ENCODE data around the gene SYMPK. TPM values are rescaled to one million over a fixed set of nuclear protein-coding genes. Genes with fewer than 3 reads are reported as not detected.

The SYMPK gene
- total RNA-seq, 1 experiment from 2014 or later = 47.7 TPM

GRCh38 chr19:45773384-45773783 lies 89.6 kb downstream of the SYMPK start:
- H3K27me3 ChIP-seq (ENCODE audit: control insufficient read depth, insufficient read depth, low read length) = no peaks in the 10 kb centered on the region
- no peaks in the 10 kb centered on the region; the same call in 1 of the 2 replicates for H3K36me3 ChIP-seq (ENCODE audit: control insufficient read depth, insufficient read depth, low read length)
- H3K27ac ChIP-seq (ENCODE audit: low read length) = no peak overlapping the region
- intact Hi-C loops (cut with micrococcal nuclease; ENCODE audit: unreplicated experiment) (no loop called here), in situ Hi-C loops (cut with HindIII; ENCODE audit: low pct_unique_long_range_greater_than_20kb, low sequenced_read_pairs) (no loop called here)
- TSS peak; percentile 26 for BruUV-seq (replicated peaks)
- TF ChIP-seq SIN3A (IDR thresholded peaks at IDR 0.05; ENCODE audit: borderline replicate concordance, insufficient read depth, low read depth, low read length) = no peak
- TF ChIP-seq REST (IDR thresholded peaks at IDR 0.05; ENCODE audit: insufficient read depth in 1 of 2, low read depth in 2 of 2, low read length in 1 of 2) = no peak
- no peak for TF ChIP-seq TCF7L2 (IDR thresholded peaks at IDR 0.05; ENCODE audit: low read depth, low read length)
- TF ChIP-seq CTCF (IDR thresholded peaks at IDR 0.05) = no peak
- TF ChIP-seq POLR2AphosphoS5 (IDR thresholded peaks at IDR 0.05; ENCODE audit: low read depth, low read length) = no peak
- no peak overlapping the region for H3K4me3 ChIP-seq (ENCODE audit: low read depth in 2 of 2, low read length in 2 of 2)
- H3K9me3 ChIP-seq (ENCODE audit: control insufficient read depth, insufficient read depth, low read depth, low read length) = no peaks in the 10 kb centered on the region
- POLR2A ChIA-PET = no interaction called here
- CTCF ChIA-PET = interaction anchor here (0.8 kb wide), 1 partner anchor 26 kb away, joined by 3 read pairs; no protein-coding TSS in a partner anchor
- DNase-seq (ENCODE audit: low read depth, low spot score) (no peak), ATAC-seq (no peak)
- peaks cover 19% of the 10 kb centered on the region for H3K4me1 ChIP-seq (ENCODE audit: control insufficient read depth, insufficient read depth, low read length)

GRCh38 chr19:45772912-45773311 lies 90.0 kb downstream of the SYMPK start:
- Histone ChIP-seq H3K9me3 (ENCODE audit: control insufficient read depth, insufficient read depth, low read depth, low read length) (no peaks in the 10 kb centered on the region), H3K27me3 (ENCODE audit: control insufficient read depth, insufficient read depth, low read length) (no peaks in the 10 kb centered on the region), H3K4me3 (ENCODE audit: low read depth in 2 of 2, low read length in 2 of 2) (no peak overlapping the region), H3K27ac (ENCODE audit: low read length) (0 out of 2 replicates have a peak overlapping the region, but pooled peaks have one; percentile 54), H3K36me3 (ENCODE audit: control insufficient read depth, insufficient read depth, low read length) (no peaks in the 10 kb centered on the region; the same call in 1 of the 2 replicates), H3K4me1 (ENCODE audit: control insufficient read depth, insufficient read depth, low read length) (peaks cover 19% of the 10 kb centered on the region)
- DNase-seq (ENCODE audit: low read depth, low spot score) (no peak), ATAC-seq (no peak)
- ChIA-PET CTCF (no interaction called here), POLR2A (no interaction called here)
- TF ChIP-seq POLR2AphosphoS5 (IDR thresholded peaks at IDR 0.05; ENCODE audit: low read depth, low read length) = peak; percentile 25; the same call in 1 of the 2 replicates
- no peak for TF ChIP-seq TCF7L2 (IDR thresholded peaks at IDR 0.05; ENCODE audit: low read depth, low read length)
- intact Hi-C loops (cut with micrococcal nuclease; ENCODE audit: unreplicated experiment) (no loop called here), in situ Hi-C loops (cut with HindIII; ENCODE audit: low pct_unique_long_range_greater_than_20kb, low sequenced_read_pairs) (no loop called here)
- BruUV-seq (replicated peaks) = no TSS peak

- Histone ChIP-seq H3K27me3 (ENCODE audit: control insufficient read depth, insufficient read depth, low read length) (no peaks in the 10 kb centered on the region), H3K9me3 (ENCODE audit: control insufficient read depth, insufficient read depth, low read depth, low read length) (no peaks in the 10 kb centered on the region), H3K36me3 (ENCODE audit: control insufficient read depth, insufficient read depth, low read length) (no peaks in the 10 kb centered on the region; the same call in 1 of the 2 replicates), H3K4me1 (ENCODE audit: control insufficient read depth, insufficient read depth, low read length) (peaks cover 19% of the 10 kb centered on the region), H3K27ac (ENCODE audit: low read length) (peak overlapping the region; percentile 54; the same call in 1 of the 2 replicates), H3K4me3 (ENCODE audit: low read depth in 2 of 2, low read length in 2 of 2) (no peak overlapping the region)
- intact Hi-C loops (cut with micrococcal nuclease; ENCODE audit: unreplicated experiment) (no loop called here), in situ Hi-C loops (cut with HindIII; ENCODE audit: low pct_unique_long_range_greater_than_20kb, low sequenced_read_pairs) (no loop called here)
- no TSS peak for BruUV-seq (replicated peaks)
- ChIA-PET POLR2A (no interaction called here), CTCF (no interaction called here)
- ATAC-seq (no peak), DNase-seq (ENCODE audit: low read depth, low spot score) (no peak)
- TF ChIP-seq REST (IDR thresholded peaks at IDR 0.05; ENCODE audit: insufficient read depth in 1 of 2, low read depth in 2 of 2, low read length in 1 of 2) (no peak), POLR2AphosphoS5 (IDR thresholded peaks at IDR 0.05; ENCODE audit: low read depth, low read length) (no peak), CTCF (IDR thresholded peaks at IDR 0.05) (no peak), TCF7L2 (IDR thresholded peaks at IDR 0.05; ENCODE audit: low read depth, low read length) (no peak), SIN3A (IDR thresholded peaks at IDR 0.05; ENCODE audit: borderline replicate concordance, insufficient read depth, low read depth, low read length) (no peak)
These were observed 90.7 kb downstream of the SYMPK start for GRCh38 chr19:45772130-45772840.

Measured in Panc1 (cell line).